Measurements from ENCODE around the gene MESP2. TPM values are rescaled to one million over a fixed set of nuclear protein-coding genes. Genes with fewer than 3 reads are reported as not detected.

The MESP2 gene
- total and polyA plus RNA-seq, 2 of the 13 experiments (the other 11 are each of a cell fraction or from before 2014, with no cell fraction given), result not detected

DNA sequence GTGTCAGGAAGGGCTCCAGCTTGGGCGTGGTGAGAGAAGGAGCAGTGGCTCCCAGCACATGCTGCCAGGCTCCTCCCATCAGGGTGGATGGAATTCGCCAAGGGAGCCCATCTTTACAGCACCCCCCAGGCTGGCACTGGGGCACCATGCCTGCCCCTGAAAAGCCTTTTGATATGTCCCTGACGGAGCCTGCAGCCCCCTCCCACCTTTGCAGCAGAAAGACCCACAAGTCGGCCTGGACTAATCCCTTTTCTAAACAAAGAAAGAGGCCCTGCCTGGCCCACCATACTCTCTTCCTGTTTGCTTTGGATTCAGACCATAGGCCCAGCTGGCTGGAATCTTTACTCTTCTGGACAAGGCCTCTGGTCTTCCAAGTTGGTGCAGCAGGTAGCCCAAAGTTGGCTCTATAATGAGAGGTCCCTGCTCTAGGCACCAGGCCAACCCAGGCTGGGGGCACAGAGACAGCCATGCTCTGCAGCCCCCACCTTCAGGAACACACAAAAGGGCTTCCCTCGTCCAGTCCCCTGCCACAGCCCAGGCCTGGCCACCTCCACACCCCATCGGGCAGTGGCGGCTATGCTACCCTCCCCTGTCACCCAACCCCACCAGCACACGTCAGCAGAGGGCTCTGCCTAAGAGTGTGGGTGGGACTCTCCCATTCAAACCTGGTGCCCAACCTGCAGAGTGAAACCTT is 33.1 kb downstream of the MESP2 start (continued):
- TF ChIP-seq ZNF670 (CRISPR knock-in tag; IDR thresholded peaks at IDR 0.05; ENCODE audit: borderline replicate concordance) (no peak), HIVEP1 (CRISPR knock-in tag; IDR thresholded peaks at IDR 0.05) (peak; percentile 55; the same call in 1 of the 2 replicates), ZNF709 (CRISPR knock-in tag; IDR thresholded peaks at IDR 0.05) (no peak), FOXP1 (IDR thresholded peaks at IDR 0.05) (no peak), FOXP1 (CRISPR knock-in tag; IDR thresholded peaks at IDR 0.05) (peak; percentile 63; the same call in 1 of the 2 replicates), ARNTL (CRISPR knock-in tag; IDR thresholded peaks at IDR 0.05) (peak; percentile 63; the same call in 1 of the 2 replicates), ASH2L (IDR thresholded peaks at IDR 0.05; ENCODE audit: insufficient read length, low read depth, low read length) (peak; percentile 39), HMG20B (CRISPR knock-in tag; conservative IDR thresholded peaks at IDR 0.05) (no peak), ZNF367 (CRISPR knock-in tag; IDR thresholded peaks at IDR 0.05; ENCODE audit: borderline replicate concordance) (no peak), NONO (IDR thresholded peaks at IDR 0.05) (no peak), NONO (CRISPR knock-in tag; conservative IDR thresholded peaks at IDR 0.05) (0 out of 2 replicates have a peak, but pooled peaks have one; percentile 34)
- TF ChIP-seq, protein P1, sequence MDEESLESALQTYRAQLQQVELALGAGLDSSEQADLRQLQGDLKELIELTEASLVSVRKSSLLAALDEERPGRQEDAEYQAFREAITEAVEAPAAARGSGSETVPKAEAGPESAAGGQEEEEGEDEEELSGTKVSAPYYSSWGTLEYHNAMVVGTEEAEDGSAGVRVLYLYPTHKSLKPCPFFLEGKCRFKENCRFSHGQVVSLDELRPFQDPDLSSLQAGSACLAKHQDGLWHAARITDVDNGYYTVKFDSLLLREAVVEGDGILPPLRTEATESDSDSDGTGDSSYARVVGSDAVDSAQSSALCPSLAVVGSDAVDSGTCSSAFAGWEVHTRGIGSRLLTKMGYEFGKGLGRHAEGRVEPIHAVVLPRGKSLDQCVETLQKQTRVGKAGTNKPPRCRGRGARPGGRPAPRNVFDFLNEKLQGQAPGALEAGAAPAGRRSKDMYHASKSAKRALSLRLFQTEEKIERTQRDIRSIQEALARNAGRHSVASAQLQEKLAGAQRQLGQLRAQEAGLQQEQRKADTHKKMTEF (CRISPR knock-in tag; IDR thresholded peaks at IDR 0.05), result peak; percentile 86
- TF ChIP-seq, protein P2, sequence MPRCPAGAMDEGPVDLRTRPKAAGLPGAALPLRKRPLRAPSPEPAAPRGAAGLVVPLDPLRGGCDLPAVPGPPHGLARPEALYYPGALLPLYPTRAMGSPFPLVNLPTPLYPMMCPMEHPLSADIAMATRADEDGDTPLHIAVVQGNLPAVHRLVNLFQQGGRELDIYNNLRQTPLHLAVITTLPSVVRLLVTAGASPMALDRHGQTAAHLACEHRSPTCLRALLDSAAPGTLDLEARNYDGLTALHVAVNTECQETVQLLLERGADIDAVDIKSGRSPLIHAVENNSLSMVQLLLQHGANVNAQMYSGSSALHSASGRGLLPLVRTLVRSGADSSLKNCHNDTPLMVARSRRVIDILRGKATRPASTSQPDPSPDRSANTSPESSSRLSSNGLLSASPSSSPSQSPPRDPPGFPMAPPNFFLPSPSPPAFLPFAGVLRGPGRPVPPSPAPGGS (CRISPR knock-in tag; IDR thresholded peaks at IDR 0.05), result no peak
- TF ChIP-seq, protein P3, sequence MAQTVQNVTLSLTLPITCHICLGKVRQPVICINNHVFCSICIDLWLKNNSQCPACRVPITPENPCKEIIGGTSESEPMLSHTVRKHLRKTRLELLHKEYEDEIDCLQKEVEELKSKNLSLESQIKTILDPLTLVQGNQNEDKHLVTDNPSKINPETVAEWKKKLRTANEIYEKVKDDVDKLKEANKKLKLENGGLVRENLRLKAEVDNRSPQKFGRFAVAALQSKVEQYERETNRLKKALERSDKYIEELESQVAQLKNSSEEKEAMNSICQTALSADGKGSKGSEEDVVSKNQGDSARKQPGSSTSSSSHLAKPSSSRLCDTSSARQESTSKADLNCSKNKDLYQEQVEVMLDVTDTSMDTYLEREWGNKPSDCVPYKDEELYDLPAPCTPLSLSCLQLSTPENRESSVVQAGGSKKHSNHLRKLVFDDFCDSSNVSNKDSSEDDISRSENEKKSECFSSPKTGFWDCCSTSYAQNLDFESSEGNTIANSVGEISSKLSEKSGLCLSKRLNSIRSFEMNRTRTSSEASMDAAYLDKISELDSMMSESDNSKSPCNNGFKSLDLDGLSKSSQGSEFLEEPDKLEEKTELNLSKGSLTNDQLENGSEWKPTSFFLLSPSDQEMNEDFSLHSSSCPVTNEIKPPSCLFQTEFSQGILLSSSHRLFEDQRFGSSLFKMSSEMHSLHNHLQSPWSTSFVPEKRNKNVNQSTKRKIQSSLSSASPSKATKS (CRISPR knock-in tag; IDR thresholded peaks at IDR 0.05), result no peak
